BE2C (cell line): ENCODE data around the gene DENND11. TPM values are rescaled to one million over a fixed set of nuclear protein-coding genes. Genes with fewer than 3 reads are reported as not detected.

Experiments
- DNase-seq: peaks from one replicate; pipeline ENCODE4 v3.0.0-alpha.2; 2020
- H3K27me3 ChIP-seq: fragments of 250-450 bp; sonication (Bioruptor Pico); 2 replicates; pipeline ENCODE4 v1.5.1; 2020; ENCODE audit warnings: mild to moderate bottlenecking
- H3K36me3 ChIP-seq: fragments of 250-450 bp; sonication (Bioruptor Pico); 2 replicates; pipeline ENCODE4 v1.5.1; 2020; ENCODE audit warnings: mild to moderate bottlenecking
- H3K4me1 ChIP-seq: fragments of 250-450 bp; sonication (Bioruptor Pico); 2 replicates; pipeline ENCODE4 v1.5.1; 2020
- H3K4me3 ChIP-seq: 2 replicates; pipeline ENCODE4 v1.5.1; 2011; ENCODE audit warnings: low read depth, low read length
- H3K9me3 ChIP-seq: fragments of 250-450 bp; sonication (Bioruptor Pico); 2 replicates; pipeline ENCODE4 v1.5.1; 2020
- polyA plus RNA-seq: library from polyadenylated mRNA; unstranded; fragments of >200 nt; gene quantifications from one replicate; pipeline ENCODE4 v1.2.1, GENCODE V29; 2012; ENCODE audit warnings: low read depth, missing spikeins; ENCODE audit not compliant: insufficient read length, insufficient read depth
- TF ChIP-seq, protein P1 (sequence below): IDR thresholded peaks from 2 replicates; pipeline ENCODE4 v1.5.1; 2012; ENCODE audit warnings: mild to moderate bottlenecking, low read depth, low read length

The DENND11 gene
- 5.7 TPM for polyA plus RNA-seq

DNA sequence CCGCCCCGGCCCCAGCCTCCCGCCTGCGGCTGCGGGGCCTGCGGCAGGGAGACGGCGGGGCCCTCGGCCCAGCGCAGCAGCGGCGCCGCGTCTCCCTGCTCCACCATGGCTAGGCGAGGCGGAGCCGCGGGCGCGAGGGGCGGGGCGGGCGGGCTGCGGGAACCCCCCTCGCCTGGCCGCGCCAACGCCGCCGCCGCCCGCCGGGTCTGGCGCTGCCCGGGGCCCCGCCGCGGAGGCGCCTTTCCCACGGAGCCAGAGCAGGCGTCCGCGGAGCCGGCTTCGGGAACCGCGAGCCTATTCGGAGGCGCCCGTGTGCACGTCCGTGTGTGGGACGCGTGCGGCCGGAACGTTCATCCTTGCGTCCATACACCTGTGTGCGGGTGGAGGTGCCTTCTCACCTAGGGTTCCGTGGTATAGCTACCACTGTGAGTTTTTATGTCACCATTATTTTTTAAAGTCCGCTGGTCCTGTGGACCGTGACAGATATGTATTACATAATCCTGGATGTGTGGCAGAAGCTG, at the start of gene DENND11:
DENND11 (minus strand) TSS at position 120 of the 521 bp plus-strand sequence; CDS start at position 107, 13 bp downstream.
- Histone ChIP-seq H3K4me3 (peak within 1 kb of the TSS; percentile 69), H3K36me3 (no peaks in the 10 kb centered on the region), H3K4me1 (no peaks in the 10 kb centered on the region; the same call in 1 of the 2 replicates), H3K9me3 (no peaks in the 10 kb centered on the region), H3K27me3 (no peaks in the 10 kb centered on the region)
- peak; percentile 74 for DNase-seq
- TF ChIP-seq, protein P1, sequence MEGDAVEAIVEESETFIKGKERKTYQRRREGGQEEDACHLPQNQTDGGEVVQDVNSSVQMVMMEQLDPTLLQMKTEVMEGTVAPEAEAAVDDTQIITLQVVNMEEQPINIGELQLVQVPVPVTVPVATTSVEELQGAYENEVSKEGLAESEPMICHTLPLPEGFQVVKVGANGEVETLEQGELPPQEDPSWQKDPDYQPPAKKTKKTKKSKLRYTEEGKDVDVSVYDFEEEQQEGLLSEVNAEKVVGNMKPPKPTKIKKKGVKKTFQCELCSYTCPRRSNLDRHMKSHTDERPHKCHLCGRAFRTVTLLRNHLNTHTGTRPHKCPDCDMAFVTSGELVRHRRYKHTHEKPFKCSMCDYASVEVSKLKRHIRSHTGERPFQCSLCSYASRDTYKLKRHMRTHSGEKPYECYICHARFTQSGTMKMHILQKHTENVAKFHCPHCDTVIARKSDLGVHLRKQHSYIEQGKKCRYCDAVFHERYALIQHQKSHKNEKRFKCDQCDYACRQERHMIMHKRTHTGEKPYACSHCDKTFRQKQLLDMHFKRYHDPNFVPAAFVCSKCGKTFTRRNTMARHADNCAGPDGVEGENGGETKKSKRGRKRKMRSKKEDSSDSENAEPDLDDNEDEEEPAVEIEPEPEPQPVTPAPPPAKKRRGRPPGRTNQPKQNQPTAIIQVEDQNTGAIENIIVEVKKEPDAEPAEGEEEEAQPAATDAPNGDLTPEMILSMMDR = no peak

- DNase-seq = no peak
- H3K4me3 ChIP-seq = no peak overlapping the region
- H3K9me3 ChIP-seq = no peaks in the 10 kb centered on the region
- H3K4me1 ChIP-seq = no peaks in the 10 kb centered on the region
- H3K36me3 ChIP-seq = peaks cover 88% of the 10 kb centered on the region
- TF ChIP-seq, protein P1 = no peak
- no peaks in the 10 kb centered on the region for H3K27me3 ChIP-seq
These were observed 46.4 kb upstream of the DENND11 start for GRCh38 chr7:141748396-141748795.

- H3K4me3 ChIP-seq = no peak overlapping the region
- H3K4me1 ChIP-seq = no peaks in the 10 kb centered on the region; the same call in 1 of the 2 replicates
- H3K9me3 ChIP-seq = no peaks in the 10 kb centered on the region
- no peak for DNase-seq
- TF ChIP-seq, protein P1 = no peak
- H3K36me3 ChIP-seq = peaks cover 82% of the 10 kb centered on the region
- no peaks in the 10 kb centered on the region for H3K27me3 ChIP-seq
These were observed 42.2 kb upstream of the DENND11 start for GRCh38 chr7:141744131-141744530.

GRCh38 chr7:141742229-141742628, 40.3 kb upstream of the DENND11 start:
- H3K4me1 ChIP-seq = no peaks in the 10 kb centered on the region; the same call in 1 of the 2 replicates
- no peaks in the 10 kb centered on the region for H3K9me3 ChIP-seq
- peaks cover 71% of the 10 kb centered on the region for H3K36me3 ChIP-seq
- no peak overlapping the region for H3K4me3 ChIP-seq
- H3K27me3 ChIP-seq = no peaks in the 10 kb centered on the region
- no peak for DNase-seq
- TF ChIP-seq, protein P1 = no peak

- Histone ChIP-seq H3K27me3 (no peaks in the 10 kb centered on the region), H3K9me3 (no peaks in the 10 kb centered on the region), H3K4me1 (no peaks in the 10 kb centered on the region; the same call in 1 of the 2 replicates), H3K36me3 (peaks cover 43% of the 10 kb centered on the region), H3K4me3 (peak overlapping the region; percentile 91)
- no peak for DNase-seq
- TF ChIP-seq, protein P1 = no peak
These were observed 37.3 kb upstream of the DENND11 start for GRCh38 chr7:141739250-141739649.

DNA sequence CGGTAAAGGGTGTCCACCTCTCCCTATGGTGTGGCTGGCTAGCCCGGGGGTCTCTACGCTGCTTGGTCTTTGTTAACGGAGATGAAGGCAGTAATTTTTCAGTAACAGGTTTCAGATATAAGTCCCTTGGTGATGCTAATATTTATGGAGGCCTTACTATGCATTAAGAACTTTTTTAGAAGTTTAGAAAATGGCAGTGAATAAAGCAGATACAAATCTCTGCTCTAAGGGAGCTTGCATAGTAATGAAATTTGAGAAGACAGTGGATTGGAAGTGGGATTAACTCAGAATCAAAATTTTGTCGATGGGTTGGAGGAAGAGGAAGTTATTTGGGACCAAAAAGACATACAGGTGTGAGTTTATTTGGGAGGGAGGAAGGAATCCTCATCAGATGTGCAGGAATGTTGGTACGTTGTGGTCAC, 36.6 kb upstream of the DENND11 start:
- peak overlapping the region; percentile 91 for H3K4me3 ChIP-seq
- peaks cover 37% of the 10 kb centered on the region for H3K36me3 ChIP-seq
- no peaks in the 10 kb centered on the region for H3K27me3 ChIP-seq

More for the DNA sequence above, 36.6 kb upstream of the DENND11 start:
- no peaks in the 10 kb centered on the region; the same call in 1 of the 2 replicates for H3K4me1 ChIP-seq
- TF ChIP-seq, protein P1 = no peak
- H3K9me3 ChIP-seq = no peaks in the 10 kb centered on the region
- no peak for DNase-seq
